ENCODE data around the gene SLC8A1. TPM values are rescaled to one million over a fixed set of nuclear protein-coding genes. Genes with fewer than 3 reads are reported as not detected.

SLC8A1 gene
- total and polyA plus RNA-seq, 3 donors from 2014 or later: 1.4 to 3.6 (median 3.2) TPM

DNA sequence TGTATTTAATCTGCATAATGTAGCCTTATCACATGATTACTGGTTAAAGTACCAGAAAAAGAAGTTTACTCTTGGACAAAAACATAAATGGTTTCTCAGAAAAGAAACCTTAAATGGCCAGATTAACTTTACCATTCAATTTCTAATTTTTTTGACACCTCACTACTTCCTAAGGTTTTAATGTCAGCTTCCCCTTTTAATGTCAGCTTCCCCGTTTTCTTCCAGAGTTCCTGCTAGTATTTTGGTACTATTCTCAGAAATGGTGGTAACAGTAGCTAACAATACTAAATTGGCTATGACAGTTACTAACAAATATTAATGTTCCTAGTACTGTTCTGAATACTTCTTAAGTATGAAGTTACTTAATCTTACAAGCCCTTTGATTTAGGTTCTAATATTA, 22.4 kb upstream of the SLC8A1 start:
- H3K27me3 ChIP-seq: no peaks in the 10 kb centered on the region
- H3K9me3 ChIP-seq: no peaks in the 10 kb centered on the region
- no peaks in the 10 kb centered on the region for H3K4me1 ChIP-seq
- no peaks in the 10 kb centered on the region for H3K36me3 ChIP-seq (ENCODE audit: low read depth, missing control alignments)
- intact Hi-C loops (cut with DNase I; ENCODE audit: low total_unique reads): no loop called here
- no peak for DNase-seq
- TF ChIP-seq, protein P1, sequence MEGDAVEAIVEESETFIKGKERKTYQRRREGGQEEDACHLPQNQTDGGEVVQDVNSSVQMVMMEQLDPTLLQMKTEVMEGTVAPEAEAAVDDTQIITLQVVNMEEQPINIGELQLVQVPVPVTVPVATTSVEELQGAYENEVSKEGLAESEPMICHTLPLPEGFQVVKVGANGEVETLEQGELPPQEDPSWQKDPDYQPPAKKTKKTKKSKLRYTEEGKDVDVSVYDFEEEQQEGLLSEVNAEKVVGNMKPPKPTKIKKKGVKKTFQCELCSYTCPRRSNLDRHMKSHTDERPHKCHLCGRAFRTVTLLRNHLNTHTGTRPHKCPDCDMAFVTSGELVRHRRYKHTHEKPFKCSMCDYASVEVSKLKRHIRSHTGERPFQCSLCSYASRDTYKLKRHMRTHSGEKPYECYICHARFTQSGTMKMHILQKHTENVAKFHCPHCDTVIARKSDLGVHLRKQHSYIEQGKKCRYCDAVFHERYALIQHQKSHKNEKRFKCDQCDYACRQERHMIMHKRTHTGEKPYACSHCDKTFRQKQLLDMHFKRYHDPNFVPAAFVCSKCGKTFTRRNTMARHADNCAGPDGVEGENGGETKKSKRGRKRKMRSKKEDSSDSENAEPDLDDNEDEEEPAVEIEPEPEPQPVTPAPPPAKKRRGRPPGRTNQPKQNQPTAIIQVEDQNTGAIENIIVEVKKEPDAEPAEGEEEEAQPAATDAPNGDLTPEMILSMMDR (IDR thresholded peaks at IDR 0.05): no peak
- TF ChIP-seq POLR2A (IDR thresholded peaks at IDR 0.05): no peak
- H3K27ac ChIP-seq: no peak overlapping the region
- WGBS, 2 donors: 58 to 97% methylated on average over 1 of the region's 1 CpG
- no peak overlapping the region for H3K4me3 ChIP-seq

GRCh38 chr2:40471866-40472265, 20.0 kb upstream of the SLC8A1 start:
- no peaks in the 10 kb centered on the region for H3K9me3 ChIP-seq
- H3K27ac ChIP-seq: no peak overlapping the region
- H3K4me1 ChIP-seq: no peaks in the 10 kb centered on the region
- 58 to 86% methylated on average over 3 of the region's 3 CpGs for WGBS, 2 donors
- no peaks in the 10 kb centered on the region for H3K36me3 ChIP-seq (ENCODE audit: low read depth, missing control alignments)
- H3K27me3 ChIP-seq: no peaks in the 10 kb centered on the region
- DNase-seq: no peak
- H3K4me3 ChIP-seq: no peak overlapping the region
- TF ChIP-seq, protein P1 (IDR thresholded peaks at IDR 0.05): no peak
- TF ChIP-seq POLR2A (IDR thresholded peaks at IDR 0.05): no peak
- intact Hi-C loops (cut with DNase I; ENCODE audit: low total_unique reads): no loop called here

DNA sequence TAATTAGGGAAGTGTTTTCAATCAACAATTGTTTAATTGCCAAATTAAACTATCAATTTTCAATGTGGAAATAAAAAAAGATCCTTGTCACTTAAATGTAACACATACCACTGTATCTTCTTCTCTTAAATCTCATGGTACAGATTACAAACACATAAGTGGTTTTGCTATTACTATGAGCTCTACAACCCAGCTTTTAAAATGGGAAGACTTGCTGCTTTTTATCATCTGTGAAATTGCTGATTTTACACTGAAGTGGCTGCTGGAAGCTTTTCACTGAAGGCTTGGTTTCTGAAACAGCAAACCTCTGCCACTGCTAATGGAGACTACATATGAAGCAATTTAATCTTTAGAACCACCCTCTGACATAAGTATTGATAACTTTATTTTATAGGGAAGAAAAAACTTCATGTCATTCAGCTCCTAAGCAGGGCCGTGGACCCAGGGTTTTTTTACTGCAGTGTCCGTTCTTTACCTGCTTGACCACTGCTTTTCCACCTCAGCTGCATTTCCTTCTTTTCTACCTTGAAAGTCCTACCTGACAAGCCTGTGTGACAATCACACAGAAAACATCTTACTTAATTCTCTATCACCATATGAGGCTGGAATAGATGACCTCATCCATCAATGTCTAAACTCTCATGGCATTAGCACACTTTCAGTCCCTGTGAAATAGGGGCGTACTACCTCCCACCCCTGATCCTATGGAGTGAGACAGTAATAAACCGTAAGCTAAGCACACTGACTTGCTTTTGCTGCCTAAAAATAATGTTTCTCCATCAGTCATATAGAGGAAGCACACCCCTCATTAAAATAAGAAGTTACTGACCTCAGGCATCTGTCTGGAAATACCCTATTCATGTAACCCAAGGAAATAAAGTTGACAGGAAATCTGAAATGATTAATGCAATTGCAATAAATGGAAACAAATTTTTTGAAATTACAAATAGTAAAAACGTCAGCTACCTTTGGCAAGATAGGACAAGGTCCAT, 19.2 kb upstream of the SLC8A1 start:
- Histone ChIP-seq H3K4me1 (no peaks in the 10 kb centered on the region), H3K27me3 (no peaks in the 10 kb centered on the region), H3K4me3 (no peak overlapping the region), H3K36me3 (ENCODE audit: low read depth, missing control alignments) (no peaks in the 10 kb centered on the region), H3K27ac (no peak overlapping the region), H3K9me3 (no peaks in the 10 kb centered on the region)
- intact Hi-C loops (cut with DNase I; ENCODE audit: low total_unique reads): no loop called here
- DNase-seq: no peak
- TF ChIP-seq, protein P1 (IDR thresholded peaks at IDR 0.05): no peak
- no peak for TF ChIP-seq POLR2A (IDR thresholded peaks at IDR 0.05)
- 81 to 87% methylated on average over 5 of the region's 5 CpGs for WGBS, 2 donors

- Histone ChIP-seq H3K4me3 (no peak overlapping the region), H3K36me3 (ENCODE audit: low read depth, missing control alignments) (no peaks in the 10 kb centered on the region), H3K27ac (no peak overlapping the region), H3K4me1 (no peaks in the 10 kb centered on the region), H3K27me3 (no peaks in the 10 kb centered on the region), H3K9me3 (no peaks in the 10 kb centered on the region)
- no peak for TF ChIP-seq POLR2A (IDR thresholded peaks at IDR 0.05)
- TF ChIP-seq, protein P1 (IDR thresholded peaks at IDR 0.05): no peak
- DNase-seq: no peak
- 80 to 81% methylated on average over 2 of the region's 2 CpGs for WGBS, 2 donors
- intact Hi-C loops (cut with DNase I; ENCODE audit: low total_unique reads): no loop called here
These were observed 15.2 kb upstream of the SLC8A1 start for GRCh38 chr2:40466935-40467572.

Measured in testis (tissue), 3 donors.